ENCODE data around the gene LMO1. TPM values are rescaled to one million over a fixed set of nuclear protein-coding genes. Genes with fewer than 3 reads are reported as not detected.

Gene LMO1
- total and polyA plus RNA-seq, 2 experiments from 2014 or later: 0.33 TPM; not detected in 1

DNA sequence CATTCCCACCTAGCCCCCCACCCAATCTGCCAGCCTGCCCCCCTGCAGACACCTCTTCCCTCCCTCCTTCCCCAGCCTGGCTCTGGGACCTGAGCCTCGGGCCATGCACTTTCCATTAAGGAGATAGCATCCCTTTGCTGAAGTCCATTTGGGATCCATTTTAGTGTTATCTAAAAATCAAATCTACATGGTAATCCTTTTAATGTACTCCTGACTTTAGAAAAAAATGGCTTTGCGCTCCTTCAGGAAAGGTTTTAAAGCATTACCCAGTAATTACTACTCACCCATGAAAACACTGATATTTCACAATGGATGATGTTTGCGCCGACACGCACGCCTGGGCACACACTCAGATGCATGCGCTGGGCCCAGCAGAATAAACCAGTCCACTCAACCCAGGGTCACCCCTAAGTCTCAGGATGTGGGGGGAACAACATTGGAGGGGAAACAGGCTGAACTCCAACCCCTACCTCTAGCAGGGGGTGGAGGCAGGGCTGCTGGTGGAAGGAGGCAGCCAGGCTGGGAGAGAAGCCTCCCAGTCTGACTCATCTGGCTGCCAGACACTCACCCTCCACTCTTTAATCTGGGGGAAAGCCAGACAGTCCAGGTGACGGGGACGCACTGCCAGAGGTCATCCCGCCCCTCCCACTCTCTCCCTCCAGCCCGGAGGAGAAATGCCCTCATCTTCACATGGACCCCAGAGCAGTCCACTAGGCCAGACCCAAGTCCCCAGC is 29.8 kb downstream of the LMO1 start:
- no peaks in the 10 kb centered on the region for H3K4me1 ChIP-seq (ENCODE audit: insufficient read depth)
- H4K20me1 ChIP-seq (ENCODE audit: insufficient read depth, poor library complexity, severe bottlenecking): no peaks in the 10 kb centered on the region
- H3K27me3 ChIP-seq: no peaks in the 10 kb centered on the region
- TF ChIP-seq EZH2phosphoT487 (IDR thresholded peaks at IDR 0.05; ENCODE audit: low read depth, severe bottlenecking, unreplicated experiment): no peak
- no peaks in the 10 kb centered on the region for H3K36me3 ChIP-seq (replicated peaks; ENCODE audit: insufficient read depth, low read depth)
- no peaks in the 10 kb centered on the region for H3K79me2 ChIP-seq
- no peaks in the 10 kb centered on the region for H3K9me3 ChIP-seq (ENCODE audit: low read depth)
- DNase-seq (ENCODE audit: low spot score): peak; percentile 50
- H3K4me3 ChIP-seq: no peak overlapping the region
- H3K4me2 ChIP-seq: no peak overlapping the region
- H2AFZ ChIP-seq: no peak overlapping the region
- WGBS (ENCODE audit: low lambda C conversion rate, missing lambda C conversion rate): 53% methylated on average over 10 of the region's 11 CpGs
- no peak overlapping the region for H3K27ac ChIP-seq
- no peaks in the 10 kb centered on the region for H3K9me2 ChIP-seq (replicated peaks; ENCODE audit: insufficient read depth)

DNA sequence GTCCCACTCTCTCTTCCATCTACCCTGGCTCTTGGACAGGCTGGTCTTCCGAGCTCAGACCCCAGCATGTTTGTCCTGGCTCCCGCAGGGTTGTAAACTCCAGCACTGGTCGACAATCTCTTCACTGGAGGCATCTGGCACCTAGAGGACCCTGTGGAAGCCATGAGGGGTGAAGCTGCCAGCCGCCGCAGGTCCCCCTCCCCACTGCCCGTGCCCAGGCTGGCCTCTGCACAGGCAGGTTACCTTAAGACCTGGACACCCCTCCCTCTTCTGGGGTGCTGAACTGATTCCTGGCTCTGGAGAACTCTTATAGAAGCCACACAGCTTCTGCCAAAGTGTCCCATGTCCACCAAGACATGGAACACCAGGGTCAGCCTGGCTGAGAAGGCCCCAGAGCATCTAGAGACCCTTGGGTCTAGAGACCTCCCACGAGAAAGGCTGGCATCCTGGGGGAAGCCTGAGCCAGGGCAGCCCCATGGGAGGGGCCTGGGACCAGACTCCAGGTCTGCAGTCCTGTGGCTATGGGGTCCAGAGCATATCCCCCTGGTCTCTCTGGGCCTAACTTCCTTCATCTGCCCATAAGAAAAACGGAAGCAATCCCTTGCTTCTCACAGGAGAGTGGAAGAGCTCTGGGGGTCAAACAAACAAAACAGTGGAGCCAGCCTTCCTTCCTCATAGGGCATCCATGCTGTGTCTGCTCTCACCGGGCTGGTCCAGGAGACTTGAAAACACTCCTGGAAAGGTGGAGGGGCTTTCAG is 30.6 kb downstream of the LMO1 start:
- no peak for DNase-seq (ENCODE audit: low spot score)
- Histone ChIP-seq H3K36me3 (replicated peaks; ENCODE audit: insufficient read depth, low read depth) (no peaks in the 10 kb centered on the region), H3K4me3 (no peak overlapping the region), H3K9me3 (ENCODE audit: low read depth) (no peaks in the 10 kb centered on the region), H2AFZ (no peak overlapping the region), H3K4me2 (no peak overlapping the region), H3K27me3 (no peaks in the 10 kb centered on the region), H3K79me2 (no peaks in the 10 kb centered on the region), H4K20me1 (ENCODE audit: insufficient read depth, poor library complexity, severe bottlenecking) (no peaks in the 10 kb centered on the region), H3K27ac (no peak overlapping the region), H3K9me2 (replicated peaks; ENCODE audit: insufficient read depth) (no peaks in the 10 kb centered on the region), H3K4me1 (ENCODE audit: insufficient read depth) (no peaks in the 10 kb centered on the region)
- WGBS (ENCODE audit: low lambda C conversion rate, missing lambda C conversion rate): 64% methylated on average over 9 of the region's 9 CpGs
- TF ChIP-seq EZH2phosphoT487 (IDR thresholded peaks at IDR 0.05; ENCODE audit: low read depth, severe bottlenecking, unreplicated experiment): no peak

DNA sequence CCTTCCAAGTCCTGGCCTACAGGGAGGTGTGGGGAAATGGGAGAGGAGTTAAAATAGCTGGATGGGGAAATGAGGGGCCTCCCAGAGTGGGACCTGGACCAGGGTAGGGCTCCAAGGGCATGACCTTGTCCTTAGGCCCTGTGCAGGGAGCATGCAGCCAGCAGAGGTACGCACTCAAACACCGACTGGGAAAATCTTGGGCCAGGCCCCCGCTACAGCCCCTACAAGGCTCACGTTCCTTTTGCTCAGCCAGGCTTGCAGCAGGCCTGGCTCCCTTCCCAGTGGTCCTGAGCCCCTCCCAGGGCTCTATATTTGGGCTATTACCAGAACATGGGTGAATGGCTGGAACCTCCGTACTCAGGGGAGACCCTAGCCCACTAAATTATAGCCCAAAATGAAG is 31.3 kb downstream of the LMO1 start:
- H3K4me2 ChIP-seq: no peak overlapping the region
- no peak for DNase-seq (ENCODE audit: low spot score)

GRCh38 chr11:8231979-8232378 is 31.7 kb downstream of the LMO1 start:
- no peak overlapping the region for H3K4me3 ChIP-seq
- 68% methylated on average over 5 of the region's 5 CpGs for WGBS (ENCODE audit: low lambda C conversion rate, missing lambda C conversion rate)
- TF ChIP-seq EZH2phosphoT487 (IDR thresholded peaks at IDR 0.05; ENCODE audit: low read depth, severe bottlenecking, unreplicated experiment): no peak
- TF ChIP-seq EZH2 (IDR thresholded peaks at IDR 0.05; ENCODE audit: borderline replicate concordance): no peak
- no peak for TF ChIP-seq CTCF (IDR thresholded peaks at IDR 0.05; ENCODE audit: poor library complexity)

More for the DNA sequence above, 31.3 kb downstream of the LMO1 start:
- no peaks in the 10 kb centered on the region for H4K20me1 ChIP-seq (ENCODE audit: insufficient read depth, poor library complexity, severe bottlenecking)
- no peaks in the 10 kb centered on the region for H3K27me3 ChIP-seq
- no peaks in the 10 kb centered on the region for H3K9me2 ChIP-seq (replicated peaks; ENCODE audit: insufficient read depth)
- no peaks in the 10 kb centered on the region for H3K79me2 ChIP-seq
- H3K4me3 ChIP-seq: no peak overlapping the region
- no peak overlapping the region for H3K27ac ChIP-seq
- H3K9me3 ChIP-seq (ENCODE audit: low read depth): no peaks in the 10 kb centered on the region
- no peaks in the 10 kb centered on the region for H3K4me1 ChIP-seq (ENCODE audit: insufficient read depth)
- H3K36me3 ChIP-seq (replicated peaks; ENCODE audit: insufficient read depth, low read depth): no peaks in the 10 kb centered on the region
- WGBS (ENCODE audit: low lambda C conversion rate, missing lambda C conversion rate): 86% methylated on average over 5 of the region's 5 CpGs
- no peak overlapping the region for H2AFZ ChIP-seq
- TF ChIP-seq CTCF (IDR thresholded peaks at IDR 0.05; ENCODE audit: poor library complexity): no peak
- no peak for TF ChIP-seq EZH2phosphoT487 (IDR thresholded peaks at IDR 0.05; ENCODE audit: low read depth, severe bottlenecking, unreplicated experiment)
- no peak for TF ChIP-seq EZH2 (IDR thresholded peaks at IDR 0.05; ENCODE audit: borderline replicate concordance)

More at GRCh38 chr11:8231979-8232378, 31.7 kb downstream of the LMO1 start:
- no peaks in the 10 kb centered on the region for H3K27me3 ChIP-seq
- H3K4me1 ChIP-seq (ENCODE audit: insufficient read depth): no peaks in the 10 kb centered on the region
- H3K9me2 ChIP-seq (replicated peaks; ENCODE audit: insufficient read depth): no peaks in the 10 kb centered on the region
- H2AFZ ChIP-seq: no peak overlapping the region
- H4K20me1 ChIP-seq (ENCODE audit: insufficient read depth, poor library complexity, severe bottlenecking): no peaks in the 10 kb centered on the region
- no peaks in the 10 kb centered on the region for H3K79me2 ChIP-seq
- H3K4me2 ChIP-seq: no peak overlapping the region
- no peaks in the 10 kb centered on the region for H3K9me3 ChIP-seq (ENCODE audit: low read depth)
- DNase-seq (ENCODE audit: low spot score): no peak
- H3K27ac ChIP-seq: no peak overlapping the region
- no peaks in the 10 kb centered on the region for H3K36me3 ChIP-seq (replicated peaks; ENCODE audit: insufficient read depth, low read depth)
